ENCODE results near the gene ABHD18.

DNA sequence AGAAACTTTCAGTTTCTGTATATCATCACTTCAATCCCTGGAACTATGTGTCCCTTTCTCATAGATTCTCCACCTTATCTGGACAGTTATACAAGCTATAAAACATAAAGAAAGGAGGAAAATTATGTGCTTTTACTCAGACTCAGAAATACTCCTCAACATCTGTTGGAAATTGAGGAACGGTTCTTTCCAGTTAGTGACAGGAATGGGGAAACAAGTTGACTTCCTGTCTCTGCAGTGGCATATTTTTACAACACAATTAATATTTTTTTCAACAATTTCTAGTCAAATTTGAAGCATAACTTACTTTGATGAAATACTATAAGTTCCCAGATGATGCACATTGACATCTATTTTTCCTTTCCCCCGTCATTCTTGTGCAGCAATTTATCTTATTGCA, 27.9 kb downstream of the ABHD18 start:
- TF ChIP-seq, protein P1, sequence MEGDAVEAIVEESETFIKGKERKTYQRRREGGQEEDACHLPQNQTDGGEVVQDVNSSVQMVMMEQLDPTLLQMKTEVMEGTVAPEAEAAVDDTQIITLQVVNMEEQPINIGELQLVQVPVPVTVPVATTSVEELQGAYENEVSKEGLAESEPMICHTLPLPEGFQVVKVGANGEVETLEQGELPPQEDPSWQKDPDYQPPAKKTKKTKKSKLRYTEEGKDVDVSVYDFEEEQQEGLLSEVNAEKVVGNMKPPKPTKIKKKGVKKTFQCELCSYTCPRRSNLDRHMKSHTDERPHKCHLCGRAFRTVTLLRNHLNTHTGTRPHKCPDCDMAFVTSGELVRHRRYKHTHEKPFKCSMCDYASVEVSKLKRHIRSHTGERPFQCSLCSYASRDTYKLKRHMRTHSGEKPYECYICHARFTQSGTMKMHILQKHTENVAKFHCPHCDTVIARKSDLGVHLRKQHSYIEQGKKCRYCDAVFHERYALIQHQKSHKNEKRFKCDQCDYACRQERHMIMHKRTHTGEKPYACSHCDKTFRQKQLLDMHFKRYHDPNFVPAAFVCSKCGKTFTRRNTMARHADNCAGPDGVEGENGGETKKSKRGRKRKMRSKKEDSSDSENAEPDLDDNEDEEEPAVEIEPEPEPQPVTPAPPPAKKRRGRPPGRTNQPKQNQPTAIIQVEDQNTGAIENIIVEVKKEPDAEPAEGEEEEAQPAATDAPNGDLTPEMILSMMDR (IDR thresholded peaks at IDR 0.05; ENCODE audit: insufficient read depth, low read length, poor library complexity, severe bottlenecking): no peak
- no peak for TF ChIP-seq EZH2phosphoT487 (conservative IDR thresholded peaks at IDR 0.05; ENCODE audit: low read length)

Data from SU-DHL-6 (cell line).